Omental fat pad (tissue), 4 donors: ENCODE measurements around the gene GPR37L1. TPM values are rescaled to one million over a fixed set of nuclear protein-coding genes. Genes with fewer than 3 reads are reported as not detected.
"Not testable (repeated sequence)": the region's sequence is repeated elsewhere in the genome, so short reads cannot be mapped to it uniquely, and the experiment has no call there.

Source experiments
- ATAC-seq: fragments of 150-250 bp; one replicate; pipeline ENCODE4 v1.9.1; 2016; ENCODE audit warnings: mild to moderate bottlenecking, moderate library complexity; ENCODE audit not compliant: low FRiP score
- DNase-seq: peaks from one replicate; pipeline ENCODE4 v3.0.0-alpha.2; 2019; ENCODE audit warnings: low spot score
- CTCF ChIP-seq, 3 donors: fragments of 450-650 bp; IDR thresholded peaks; one replicate each; pipeline ENCODE4 v1.5.1; 2016 to 2017; ENCODE audit warnings: antibody characterized with exemption in 3 of 3, mild to moderate bottlenecking in 3 of 3, moderate library complexity in 2 of 3
- total RNA-seq, 4 donors: library from RNA; depleted of rRNA; stranded (reverse); fragments of >200 nt; gene quantifications; one replicate each; pipeline ENCODE4 v1.1.0, GENCODE V29; 2016

GPR37L1 gene
- total RNA-seq, 4 donors from 2014 or later: 0.16 TPM; not detected in 3

- DNase-seq (no peak), ATAC-seq (no peak)
- no peak for TF ChIP-seq CTCF (IDR thresholded peaks at IDR 0.05)
Measured at GRCh38 chr1:202171292-202172014, 48.7 kb downstream of the GPR37L1 start.

GRCh38 chr1:202172015-202172355 is 49.3 kb downstream of the GPR37L1 start:
- ATAC-seq: no peak
- no peak for TF ChIP-seq CTCF (IDR thresholded peaks at IDR 0.05)
- DNase-seq: no peak

GRCh38 chr1:202173993-202174392 is 51.3 kb downstream of the GPR37L1 start:
- TF ChIP-seq CTCF (IDR thresholded peaks at IDR 0.05): no peak
- ATAC-seq (no peak), DNase-seq (no peak)

- DNase-seq (no peak), ATAC-seq (no peak)
- TF ChIP-seq CTCF (IDR thresholded peaks at IDR 0.05): no peak
Measured at GRCh38 chr1:202176949-202177927, 54.5 kb downstream of the GPR37L1 start.

GRCh38 chr1:202179828-202180750 is 57.4 kb downstream of the GPR37L1 start:
- no peak for TF ChIP-seq CTCF (IDR thresholded peaks at IDR 0.05)
- ATAC-seq (no peak), DNase-seq (no peak)

GRCh38 chr1:202180751-202181139 is 58.0 kb downstream of the GPR37L1 start:
- ATAC-seq, DNase-seq: not testable (repeated sequence)

- no peak for DNase-seq
- no peak for ATAC-seq
- no peak for TF ChIP-seq CTCF (IDR thresholded peaks at IDR 0.05)
Measured at GRCh38 chr1:202181586-202181985, 58.9 kb downstream of the GPR37L1 start.
